T-helper 17 cell (primary cell): ENCODE results near the gene PTPRT. TPM values are rescaled to one million over a fixed set of nuclear protein-coding genes. Genes with fewer than 3 reads are reported as not detected.

Experiments used
- ATAC-seq: fragments of 150-1000 bp; cut with Tn5 transposase; 2 replicates; pipeline ENCODE4 v1.10.0; 2021; ENCODE audit warnings: mild to moderate bottlenecking, moderate library complexity
- DNase-seq, 3 donors: peaks; one replicate each; pipeline versions ENCODE4 v3.0.0 to v3.0.0-alpha.2; 2020 to 2021
- H3K9me3 ChIP-seq: one replicate; pipeline ENCODE4 v1.7.0; 2013; ENCODE audit warnings: low read length, mild to moderate bottlenecking; ENCODE audit not compliant: control insufficient read depth, poor library complexity, severe bottlenecking
- H3K27ac Mint-ChIP-seq: one replicate; pipeline ENCODE4 v1.8.0; 2022; ENCODE audit warnings: mild to moderate bottlenecking, moderate library complexity, mixed read lengths
- H3K27me3 Mint-ChIP-seq: one replicate; pipeline ENCODE4 v1.8.0; 2022; ENCODE audit warnings: mixed read lengths
- H3K36me3 Mint-ChIP-seq: one replicate; pipeline ENCODE4 v1.8.0; 2022; ENCODE audit warnings: low read depth, mixed read lengths
- H3K4me1 Mint-ChIP-seq: one replicate; pipeline ENCODE4 v1.8.0; 2022; ENCODE audit warnings: mild to moderate bottlenecking, mixed read lengths
- H3K4me3 Mint-ChIP-seq: one replicate; pipeline ENCODE4 v1.8.0; 2022; ENCODE audit warnings: mild to moderate bottlenecking, moderate library complexity, mixed read lengths
- total RNA-seq, 4 donors: library from RNA in 2 of 4; stranded (reverse) in 2 of 4; gene quantifications; one replicate each; pipeline ENCODE4 v1.2.3 and lab custom pipeline; 2022 to 2026

PTPRT gene
- total RNA-seq, 2 donors from 2014 or later: not detected

DNA sequence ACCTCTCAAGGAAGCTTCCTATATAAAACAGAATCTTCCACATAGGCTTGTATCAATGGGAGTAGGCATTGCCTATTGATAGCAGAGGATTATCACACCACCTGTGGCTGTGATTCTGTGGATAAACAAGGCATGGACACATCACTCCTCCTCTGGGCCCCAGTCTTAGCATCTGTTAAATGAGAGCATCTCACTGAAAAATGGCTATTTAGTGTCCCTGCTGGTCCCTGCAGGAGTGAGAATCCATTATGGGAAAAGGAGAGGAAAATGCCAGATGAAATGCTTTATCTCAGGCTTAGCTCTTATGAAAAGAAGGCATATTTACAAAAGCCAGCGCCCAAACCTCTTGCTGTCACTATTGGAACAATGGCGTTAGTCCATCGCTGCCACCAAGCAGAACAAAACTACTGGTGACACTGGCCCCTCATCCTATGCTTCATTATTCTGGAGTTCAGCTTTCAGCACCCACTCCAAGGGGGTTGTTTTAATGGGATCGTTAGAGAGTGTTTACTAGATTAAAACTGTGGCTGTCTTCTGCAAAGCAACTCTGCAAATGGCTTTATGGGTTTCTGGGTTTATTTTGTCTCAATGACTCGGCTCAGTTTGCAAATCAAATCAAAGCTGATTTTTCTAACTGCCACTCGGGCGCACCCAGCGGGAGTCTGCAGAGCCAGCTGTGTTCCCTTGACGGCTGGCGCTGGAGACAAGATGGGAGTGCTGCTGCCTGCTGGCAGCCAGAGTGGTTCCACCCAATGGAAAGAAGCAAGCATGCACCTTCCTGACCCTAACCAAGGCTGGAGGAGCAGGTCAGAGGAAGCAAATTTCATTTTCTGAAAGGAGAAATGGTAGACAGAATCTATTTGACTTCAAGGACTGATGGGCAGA lies 912.7 kb downstream of the PTPRT start:
- H3K9me3 ChIP-seq: no peaks in the 10 kb centered on the region
- no peak overlapping the region for H3K27ac Mint-ChIP-seq
- H3K36me3 Mint-ChIP-seq: no peaks in the 10 kb centered on the region
- DNase-seq: no peak
- no peak for ATAC-seq
- no peaks in the 10 kb centered on the region for H3K4me1 Mint-ChIP-seq
- H3K27me3 Mint-ChIP-seq: no peaks in the 10 kb centered on the region
- H3K4me3 Mint-ChIP-seq: no peak overlapping the region

DNA sequence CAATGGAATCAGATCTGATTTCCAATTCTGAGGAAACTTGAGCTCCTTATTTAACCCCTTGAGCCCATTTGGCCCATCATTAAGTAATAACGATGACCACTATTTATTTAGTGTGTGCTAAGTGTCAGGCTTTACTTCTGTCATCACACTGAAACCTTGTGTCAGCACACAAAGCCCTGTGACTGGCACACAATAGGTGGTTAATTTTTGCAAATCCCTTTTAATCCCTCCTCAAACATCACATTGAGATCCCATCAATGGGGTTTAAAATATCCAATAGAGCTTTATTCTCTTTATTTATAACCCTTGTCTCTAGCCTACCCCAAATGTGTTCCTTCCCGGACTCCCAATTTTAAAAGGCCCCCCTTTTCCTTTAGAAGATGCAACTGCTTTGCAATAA lies 914.7 kb downstream of the PTPRT start:
- Mint-ChIP-seq H3K4me3 (no peak overlapping the region), H3K4me1 (no peaks in the 10 kb centered on the region), H3K36me3 (no peaks in the 10 kb centered on the region), H3K27ac (no peak overlapping the region), H3K27me3 (no peaks in the 10 kb centered on the region)
- H3K9me3 ChIP-seq: no peaks in the 10 kb centered on the region
- ATAC-seq (no peak), DNase-seq (no peak)

DNA sequence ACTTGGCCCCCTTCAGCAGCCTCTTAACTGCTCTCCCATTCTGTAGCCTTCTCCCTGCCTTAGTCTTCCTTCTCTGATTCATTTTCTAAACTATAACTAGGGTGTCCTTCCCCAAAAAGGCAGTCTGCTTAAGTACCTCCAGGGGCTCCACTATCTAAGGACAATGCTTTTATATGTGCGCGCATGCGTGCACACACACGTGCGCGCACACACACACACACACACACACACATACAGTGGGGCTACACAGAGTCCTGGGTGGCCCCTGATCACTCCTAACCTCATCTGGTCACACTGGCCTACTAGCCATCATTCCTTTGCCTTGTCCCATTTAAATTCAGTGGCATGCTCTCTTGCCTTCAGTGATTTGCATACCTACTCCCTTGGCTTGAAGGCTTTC lies 917.2 kb downstream of the PTPRT start:
- Mint-ChIP-seq H3K36me3 (no peaks in the 10 kb centered on the region), H3K4me1 (no peaks in the 10 kb centered on the region), H3K27ac (no peak overlapping the region), H3K4me3 (no peak overlapping the region), H3K27me3 (no peaks in the 10 kb centered on the region)
- DNase-seq (no peak), ATAC-seq (no peak)
- no peaks in the 10 kb centered on the region for H3K9me3 ChIP-seq

DNA sequence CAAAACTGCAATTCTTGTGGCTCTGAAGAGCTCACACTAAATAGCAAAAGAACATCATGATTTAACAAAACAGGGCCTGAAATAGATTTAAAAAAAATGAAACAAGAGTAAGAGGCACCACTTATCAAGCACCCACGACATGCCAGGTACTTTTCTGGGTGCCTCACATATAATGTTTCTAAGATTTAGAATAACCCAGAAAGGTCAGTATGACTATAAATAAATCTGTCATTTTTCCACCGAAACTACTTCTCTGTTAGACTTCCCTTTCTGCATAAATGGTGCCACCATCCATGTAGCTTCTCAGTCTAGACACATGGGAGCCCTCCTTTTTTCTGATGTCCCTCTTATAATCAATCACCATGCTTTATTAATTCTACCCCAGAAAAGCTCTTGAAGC lies 919.2 kb downstream of the PTPRT start:
- H3K4me3 Mint-ChIP-seq: no peak overlapping the region
- H3K4me1 Mint-ChIP-seq: no peaks in the 10 kb centered on the region
- no peaks in the 10 kb centered on the region for H3K9me3 ChIP-seq
- H3K27ac Mint-ChIP-seq: no peak overlapping the region
- no peak for ATAC-seq
- no peak for DNase-seq
- no peaks in the 10 kb centered on the region for H3K36me3 Mint-ChIP-seq
- no peaks in the 10 kb centered on the region for H3K27me3 Mint-ChIP-seq

DNA sequence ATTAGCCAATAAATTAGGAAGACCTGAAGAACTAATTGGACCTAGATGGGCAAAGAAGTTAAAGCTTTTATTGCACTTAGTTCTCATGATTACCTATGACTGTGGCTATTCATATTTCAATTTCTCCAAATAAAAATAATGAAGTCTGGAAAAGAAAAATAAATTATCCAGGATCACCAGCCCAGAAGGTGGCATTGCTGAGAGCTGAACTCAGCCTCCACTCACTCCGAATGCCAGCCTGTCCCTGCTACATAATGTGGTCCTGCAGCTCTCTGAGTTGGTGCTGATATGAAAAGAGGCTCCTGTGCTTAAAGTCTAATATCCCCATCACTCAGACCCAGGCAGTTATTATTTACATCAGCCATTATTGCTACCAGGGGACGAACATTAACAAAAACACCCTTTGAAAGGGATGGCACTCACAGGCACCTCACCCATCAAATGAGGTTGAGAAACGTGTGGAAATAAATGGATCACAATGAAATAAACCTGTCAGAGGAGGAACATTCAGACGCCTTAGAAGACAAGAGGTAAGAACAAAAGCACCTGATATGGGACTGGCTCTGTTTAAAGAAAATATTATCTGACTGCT lies 921.8 kb downstream of the PTPRT start:
- no peaks in the 10 kb centered on the region for H3K4me1 Mint-ChIP-seq
- ATAC-seq: no peak
- H3K9me3 ChIP-seq: no peaks in the 10 kb centered on the region
- no peak overlapping the region for H3K27ac Mint-ChIP-seq
- no peak for DNase-seq
- H3K36me3 Mint-ChIP-seq: no peaks in the 10 kb centered on the region
- H3K4me3 Mint-ChIP-seq: no peak overlapping the region
- H3K27me3 Mint-ChIP-seq: no peaks in the 10 kb centered on the region

DNA sequence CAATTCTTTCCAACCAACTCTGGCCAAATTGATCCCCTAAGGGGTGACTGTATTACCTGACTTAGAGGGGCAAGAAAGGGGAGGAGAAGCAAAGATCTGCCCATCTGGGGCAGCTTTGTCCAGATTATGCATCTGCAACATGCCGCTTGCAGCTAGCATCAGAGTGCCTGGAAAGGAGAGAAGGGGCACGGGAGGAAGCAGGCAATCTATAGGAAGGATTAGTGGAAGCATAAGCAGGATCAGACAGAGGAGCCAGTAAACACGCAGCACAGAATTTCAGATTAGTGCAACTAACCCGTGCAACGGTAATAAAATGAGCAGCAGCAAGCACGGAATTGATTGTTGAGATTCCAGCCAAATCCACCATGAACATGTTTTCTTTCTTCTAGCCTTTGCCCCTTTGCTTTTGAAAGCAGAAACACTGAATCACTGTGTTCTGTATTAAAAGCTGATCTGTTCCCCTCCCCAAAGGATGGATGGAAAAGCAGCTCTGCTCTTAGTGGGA lies 927.9 kb downstream of the PTPRT start:
- Mint-ChIP-seq H3K4me3 (no peak overlapping the region), H3K4me1 (no peaks in the 10 kb centered on the region), H3K27ac (no peak overlapping the region), H3K27me3 (no peaks in the 10 kb centered on the region), H3K36me3 (no peaks in the 10 kb centered on the region)
- DNase-seq: no peak
- H3K9me3 ChIP-seq: no peaks in the 10 kb centered on the region
- no peak for ATAC-seq

DNA sequence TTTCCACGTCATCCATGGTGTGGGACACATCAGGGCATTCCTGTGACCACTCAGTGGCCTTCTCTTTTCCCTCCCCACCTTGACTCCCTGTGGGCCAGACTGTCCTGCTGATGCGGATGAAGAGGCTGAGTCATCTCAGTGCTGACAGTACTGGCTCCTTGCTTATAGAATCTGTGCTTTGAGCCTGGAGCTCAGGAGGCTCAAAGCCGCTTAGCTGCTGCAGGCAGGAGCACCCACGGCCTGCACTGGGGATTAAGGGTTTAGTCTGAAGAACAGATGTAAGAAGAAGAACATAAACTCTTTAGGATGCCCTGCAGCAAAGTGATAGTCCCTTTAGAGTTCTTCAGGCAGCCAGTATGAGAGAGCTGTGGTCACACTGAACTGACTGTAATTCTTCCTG lies 929.5 kb downstream of the PTPRT start:
- H3K27me3 Mint-ChIP-seq: no peaks in the 10 kb centered on the region
- H3K27ac Mint-ChIP-seq: no peak overlapping the region
- no peak overlapping the region for H3K4me3 Mint-ChIP-seq
- H3K4me1 Mint-ChIP-seq: no peaks in the 10 kb centered on the region
- ATAC-seq (no peak), DNase-seq (no peak)
- no peaks in the 10 kb centered on the region for H3K9me3 ChIP-seq
- no peaks in the 10 kb centered on the region for H3K36me3 Mint-ChIP-seq

DNA sequence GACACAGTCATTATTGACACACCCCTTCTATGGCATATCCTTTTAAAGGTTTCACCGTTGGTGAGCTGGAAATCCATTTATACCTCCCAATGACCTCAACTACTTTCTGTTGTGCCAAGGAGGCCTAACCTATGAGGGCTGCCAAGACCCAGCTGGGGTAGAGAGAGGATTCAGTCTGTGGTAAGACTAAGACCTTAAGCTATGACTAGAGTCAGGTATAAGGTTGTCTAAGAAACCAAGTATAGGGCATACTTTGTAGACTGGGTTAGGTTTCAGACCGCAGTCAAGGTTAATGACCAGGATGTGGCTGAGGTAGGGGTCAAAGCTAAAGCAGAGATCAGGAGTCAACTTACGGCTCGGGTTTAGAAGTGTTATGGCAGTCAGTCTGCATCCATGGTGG lies 930.3 kb downstream of the PTPRT start:
- Mint-ChIP-seq H3K36me3 (no peaks in the 10 kb centered on the region), H3K27me3 (no peaks in the 10 kb centered on the region), H3K27ac (no peak overlapping the region), H3K4me1 (no peaks in the 10 kb centered on the region), H3K4me3 (no peak overlapping the region)
- DNase-seq (no peak), ATAC-seq (no peak)
- H3K9me3 ChIP-seq: no peaks in the 10 kb centered on the region

DNA sequence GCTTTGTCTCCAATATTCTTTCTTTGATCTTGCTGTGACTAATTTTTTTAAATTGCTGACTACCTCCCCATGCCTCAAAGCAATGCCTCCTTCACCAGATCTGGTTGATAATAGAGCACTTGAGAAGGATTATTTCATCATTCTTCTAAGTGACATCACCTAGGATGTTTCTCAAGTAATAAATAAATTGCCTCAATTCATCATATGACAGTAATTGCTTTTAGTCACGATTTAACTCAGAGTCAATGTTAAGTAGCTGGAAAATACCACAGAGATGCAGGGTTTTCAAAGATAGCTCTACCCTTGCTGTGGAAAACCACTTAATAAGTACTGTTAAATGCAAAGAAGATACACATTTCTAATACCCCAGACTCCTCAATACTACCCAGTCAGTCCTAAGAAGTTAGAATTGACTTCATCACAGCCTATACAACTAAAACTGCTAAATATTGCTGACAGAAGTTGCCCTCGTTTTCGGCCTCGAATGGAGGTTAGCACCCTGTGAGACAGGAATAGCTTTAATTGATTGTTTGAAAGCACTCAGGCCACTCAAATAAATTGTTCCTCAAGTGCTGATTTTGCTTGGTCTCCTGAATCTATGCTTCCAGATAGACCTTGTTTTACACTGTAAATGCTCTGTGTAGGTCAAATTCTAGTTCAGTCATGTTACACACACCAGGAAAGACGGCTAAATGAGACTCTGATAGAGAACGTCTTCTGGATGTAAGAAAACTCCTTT lies 931.0 kb downstream of the PTPRT start:
- ATAC-seq (no peak), DNase-seq (no peak)
- H3K36me3 Mint-ChIP-seq: no peaks in the 10 kb centered on the region
- H3K27me3 Mint-ChIP-seq: no peaks in the 10 kb centered on the region
- no peaks in the 10 kb centered on the region for H3K4me1 Mint-ChIP-seq
- no peak overlapping the region for H3K27ac Mint-ChIP-seq
- no peak overlapping the region for H3K4me3 Mint-ChIP-seq
- H3K9me3 ChIP-seq: no peaks in the 10 kb centered on the region

DNA sequence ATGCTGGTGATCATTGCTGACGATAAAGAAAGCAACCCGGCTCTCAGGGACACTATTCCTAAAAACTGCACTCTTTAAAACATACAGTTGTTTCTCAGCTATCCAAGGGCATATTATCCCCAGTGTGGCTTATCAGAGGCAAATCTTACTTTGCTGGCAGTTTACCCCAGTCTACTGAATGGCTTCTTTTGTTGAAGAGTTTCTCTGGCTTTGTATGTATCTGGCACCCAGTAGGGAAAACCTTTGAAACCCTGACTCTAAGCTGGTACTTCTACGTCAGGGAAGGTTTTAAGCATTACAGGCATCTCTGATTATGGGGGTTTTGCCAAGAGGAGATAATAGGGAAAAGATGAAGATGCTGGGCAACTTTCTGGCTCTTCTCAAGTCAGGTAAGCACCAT lies 933.9 kb downstream of the PTPRT start:
- Mint-ChIP-seq H3K36me3 (no peaks in the 10 kb centered on the region), H3K4me1 (no peaks in the 10 kb centered on the region), H3K27ac (no peak overlapping the region), H3K27me3 (no peaks in the 10 kb centered on the region), H3K4me3 (no peak overlapping the region)
- H3K9me3 ChIP-seq: no peaks in the 10 kb centered on the region
- ATAC-seq (no peak), DNase-seq (no peak)

DNA sequence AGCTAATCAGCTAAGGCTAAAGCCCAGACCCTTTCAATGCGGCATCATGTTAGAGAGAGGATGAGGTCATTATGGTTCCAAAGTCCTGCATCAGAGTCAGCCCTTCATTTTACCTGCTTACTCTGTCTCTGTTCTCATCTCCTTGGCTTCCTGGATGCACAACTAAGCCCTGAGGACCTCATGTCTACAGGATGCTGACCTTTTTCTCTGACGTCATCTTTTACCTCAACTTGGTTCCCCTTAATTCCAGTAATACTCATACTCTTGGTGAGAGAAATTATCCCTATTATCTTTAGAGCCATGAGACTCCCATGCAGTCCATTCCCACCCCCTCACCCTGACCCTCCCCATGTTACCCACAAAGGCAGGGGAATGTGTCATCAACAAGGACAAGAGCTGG lies 935.0 kb downstream of the PTPRT start:
- Mint-ChIP-seq H3K27me3 (no peaks in the 10 kb centered on the region), H3K27ac (no peak overlapping the region), H3K36me3 (no peaks in the 10 kb centered on the region), H3K4me1 (no peaks in the 10 kb centered on the region), H3K4me3 (no peak overlapping the region)
- ATAC-seq (no peak), DNase-seq (no peak)
- no peaks in the 10 kb centered on the region for H3K9me3 ChIP-seq

DNA sequence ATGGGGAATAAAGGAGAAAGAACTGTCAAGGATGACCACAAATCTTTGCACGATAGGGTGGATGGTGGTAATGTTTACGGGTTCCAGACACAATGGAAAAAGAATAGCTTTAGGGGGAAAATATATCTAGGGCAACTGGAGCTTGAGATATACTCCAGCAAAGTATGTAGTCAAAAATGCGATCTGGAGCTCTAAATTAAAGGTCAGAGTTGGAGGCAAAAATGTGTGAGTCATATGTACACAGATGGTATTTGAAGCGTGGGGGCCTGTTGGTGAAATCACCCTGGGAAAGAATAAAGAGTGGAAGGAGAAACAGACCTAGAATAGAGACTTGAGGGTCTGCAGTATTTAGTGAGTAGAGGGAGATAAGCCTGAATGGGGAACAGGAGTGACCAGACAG lies 937.6 kb downstream of the PTPRT start:
- no peaks in the 10 kb centered on the region for H3K4me1 Mint-ChIP-seq
- H3K36me3 Mint-ChIP-seq: no peaks in the 10 kb centered on the region
- H3K27ac Mint-ChIP-seq: no peak overlapping the region
- no peaks in the 10 kb centered on the region for H3K27me3 Mint-ChIP-seq
- ATAC-seq (no peak), DNase-seq (no peak)
- H3K9me3 ChIP-seq: no peaks in the 10 kb centered on the region
- no peak overlapping the region for H3K4me3 Mint-ChIP-seq

DNA sequence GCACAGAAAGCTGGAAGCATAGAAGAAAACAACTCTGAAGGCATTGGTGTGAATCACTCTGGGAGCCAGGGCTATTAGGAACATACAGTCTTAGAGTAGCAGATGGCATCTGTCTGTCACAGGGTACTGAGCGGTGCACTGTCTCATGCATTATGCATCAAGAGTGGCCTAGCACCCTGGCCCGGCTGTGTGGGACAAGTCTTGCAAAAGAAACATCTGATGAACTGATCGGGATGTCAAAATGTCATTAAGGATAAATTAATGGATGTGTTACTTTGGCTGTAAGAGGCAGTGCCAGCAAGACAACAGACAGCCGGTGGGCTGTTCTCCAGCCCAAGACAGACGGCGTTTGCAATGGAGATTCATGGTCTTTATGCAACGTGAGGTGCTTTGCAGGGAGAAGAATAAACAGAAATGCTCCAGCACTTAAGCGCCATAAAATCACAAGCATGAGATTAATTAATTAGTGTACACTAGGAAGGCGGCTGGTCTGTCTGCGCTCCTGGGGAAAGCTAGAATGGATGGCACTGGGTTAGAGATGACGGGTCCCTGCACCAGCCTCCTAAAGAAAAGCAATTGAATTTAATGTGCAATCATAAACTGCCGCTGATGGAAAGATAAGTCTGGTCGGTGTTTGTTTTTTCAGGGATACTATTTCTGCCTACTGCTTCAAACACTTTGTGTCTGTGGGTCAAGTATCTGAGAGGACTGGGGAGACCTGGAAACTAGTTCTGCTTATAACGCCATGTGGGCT lies 970.9 kb downstream of the PTPRT start:
- DNase-seq (no peak), ATAC-seq (no peak)
- H3K36me3 Mint-ChIP-seq: no peaks in the 10 kb centered on the region
- no peaks in the 10 kb centered on the region for H3K9me3 ChIP-seq
- no peak overlapping the region for H3K27ac Mint-ChIP-seq
- H3K4me3 Mint-ChIP-seq: no peak overlapping the region
- H3K4me1 Mint-ChIP-seq: no peaks in the 10 kb centered on the region
- no peaks in the 10 kb centered on the region for H3K27me3 Mint-ChIP-seq
